Left ventricle myocardium superior (tissue), 1 donor: ENCODE data around the gene ATP4B. TPM values are rescaled to one million over a fixed set of nuclear protein-coding genes. Genes with fewer than 3 reads are reported as not detected.

Source experiments
- total RNA-seq: library from RNA; stranded (reverse); fragmentation: NEBNext Ultra II Directional; extraction: Animal tissue kit (Norgen Biotek cat#: 25700); gene quantifications from one replicate; pipeline ENCODE4 v1.2.1, GENCODE V29; 2021
- donor health status: DM: no; HTN: yes; CAD: no; lungs with severe emphysema.

The ATP4B gene
- total RNA-seq, 1 donor from 2014 or later: not detected

Other genes starting within 250 kb of the ATP4B start
- gene ADPRHL1, start 204.7 kb downstream of the ATP4B start, total RNA-seq: 442 TPM
- 242 TPM for gene DCUN1D2, start 167.5 kb downstream of the ATP4B start, total RNA-seq
- 45.1 TPM for gene TFDP1, start 73.4 kb downstream of the ATP4B start, total RNA-seq
- gene GRK1, start 9.0 kb upstream of the ATP4B start, total RNA-seq: 0.42 TPM
- gene TMEM255B, start 101.0 kb upstream of the ATP4B start, total RNA-seq: 12.1 TPM
- 210 TPM for gene GAS6, start 205.9 kb upstream of the ATP4B start, total RNA-seq